Urinary bladder (tissue), 4 donors: ENCODE results near the gene CYB561A3. TPM values are rescaled to one million over a fixed set of nuclear protein-coding genes. Genes with fewer than 3 reads are reported as not detected.

Source experiments
- DNase-seq: peaks from one replicate; pipeline ENCODE4 v3.0.0-alpha.2; 2015; ENCODE audit errors: extremely low spot score
- H3K27ac ChIP-seq: one replicate; pipeline ENCODE4 v1.5.1; 2013; ENCODE audit warnings: low read depth, mild to moderate bottlenecking, moderate library complexity
- H3K36me3 ChIP-seq: one replicate; pipeline ENCODE4 v1.6.1; 2013; ENCODE audit warnings: mild to moderate bottlenecking, moderate library complexity; ENCODE audit not compliant: insufficient read depth
- H3K4me1 ChIP-seq: one replicate; pipeline ENCODE4 v1.6.1; 2013; ENCODE audit warnings: mild to moderate bottlenecking, moderate library complexity; ENCODE audit not compliant: insufficient read depth
- H3K4me3 ChIP-seq: one replicate; pipeline ENCODE4 v1.5.1; 2013; ENCODE audit warnings: low read depth, low read length
- WGBS: extraction: QIAGEN DNeasy Blood & Tissue Kit; methylation state at CpG from one replicate; pipeline ENCODE4 v1.1.7; 2013; 5-methylcytosine and 5-hydroxymethylcytosine counted together
- polyA plus RNA-seq: library from polyadenylated mRNA; stranded (reverse); fragments of 200-250 nt; gene quantifications from one replicate; pipeline ENCODE4 v1.2.3, GENCODE V29; 2013
- total RNA-seq: library from RNA; depleted of rRNA; stranded (reverse); fragments of >200 nt; gene quantifications from one replicate; pipeline ENCODE4 v1.2.3, GENCODE V29; 2014
- donor health status: healthy with polysubstance abuse.
- donor health status: healthy.

Gene CYB561A3
- total and polyA plus RNA-seq, 2 donors, result 19.6 to 34.9 TPM

DNA sequence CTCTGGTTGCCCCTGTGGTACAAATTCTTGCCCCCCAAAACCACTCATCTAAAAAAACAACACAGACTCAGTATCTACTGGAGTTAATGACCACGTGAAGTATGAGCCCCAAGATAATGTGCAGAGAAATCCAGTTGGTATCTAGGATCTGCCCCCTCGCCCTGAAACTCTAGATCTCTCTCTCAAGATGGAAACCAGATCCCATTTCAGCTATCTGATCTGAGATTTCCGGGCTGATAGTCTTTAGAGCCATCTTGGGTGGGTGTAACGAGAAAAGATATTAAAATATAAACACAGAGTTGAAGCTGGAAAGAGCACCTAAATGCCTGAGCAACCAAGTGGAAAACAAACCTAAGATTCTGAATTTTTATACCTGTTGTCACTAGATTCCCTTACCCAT is 52.5 kb downstream of the CYB561A3 start:
- H3K4me1 ChIP-seq, result no peaks in the 10 kb centered on the region
- H3K4me3 ChIP-seq, result no peak overlapping the region
- no peak overlapping the region for H3K27ac ChIP-seq
- H3K36me3 ChIP-seq, result no peaks in the 10 kb centered on the region
- 73% methylated on average over 4 of the region's 4 CpGs for WGBS
- DNase-seq, result no peak

GRCh38 chr11:61307354-61307753 is 54.3 kb downstream of the CYB561A3 start:
- no peaks in the 10 kb centered on the region for H3K4me1 ChIP-seq
- H3K4me3 ChIP-seq, result no peak overlapping the region
- DNase-seq, result no peak
- WGBS, result 67% methylated on average over 1 of the region's 1 CpG
- H3K36me3 ChIP-seq, result peaks cover 4% of the 10 kb centered on the region
- H3K27ac ChIP-seq, result no peak overlapping the region

DNA sequence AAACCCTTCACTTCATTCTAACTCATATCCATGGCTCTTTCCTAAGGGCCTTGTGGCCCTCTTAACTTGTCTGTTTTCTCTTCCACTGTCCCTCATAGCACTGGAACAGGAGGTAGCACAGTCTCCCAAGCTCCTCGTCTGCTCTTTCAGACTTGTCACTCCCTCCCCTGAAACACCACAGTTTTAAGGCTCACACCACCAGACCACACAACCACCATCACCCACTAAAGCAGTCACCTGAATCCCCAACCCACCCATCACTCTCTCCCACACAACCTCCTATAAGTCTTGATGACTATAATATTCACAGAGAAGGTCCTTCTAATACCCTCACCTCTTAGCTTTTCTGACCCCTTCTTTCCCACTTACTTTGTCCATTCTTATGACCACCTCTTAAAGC is 55.5 kb downstream of the CYB561A3 start:
- peaks cover 8% of the 10 kb centered on the region for H3K36me3 ChIP-seq
- DNase-seq, result no peak
- H3K4me3 ChIP-seq, result no peak overlapping the region
- WGBS, result 89% methylated on average over 1 of the region's 1 CpG
- no peaks in the 10 kb centered on the region for H3K4me1 ChIP-seq
- H3K27ac ChIP-seq, result no peak overlapping the region

GRCh38 chr11:61305417-61305816 is 56.3 kb downstream of the CYB561A3 start:
- H3K36me3 ChIP-seq, result peaks cover 8% of the 10 kb centered on the region
- H3K4me3 ChIP-seq, result no peak overlapping the region
- no peaks in the 10 kb centered on the region for H3K4me1 ChIP-seq
- 96% methylated on average over 7 of the region's 7 CpGs for WGBS
- no peak for DNase-seq
- no peak overlapping the region for H3K27ac ChIP-seq

- no peak overlapping the region for H3K27ac ChIP-seq
- 95% methylated on average over 9 of the region's 9 CpGs for WGBS
- no peak overlapping the region for H3K4me3 ChIP-seq
- H3K4me1 ChIP-seq, result no peaks in the 10 kb centered on the region
- no peak for DNase-seq
- peaks cover 14% of the 10 kb centered on the region for H3K36me3 ChIP-seq
These were observed 58.0 kb downstream of the CYB561A3 start for GRCh38 chr11:61303725-61304124.

- H3K36me3 ChIP-seq, result peaks cover 14% of the 10 kb centered on the region
- no peak overlapping the region for H3K4me3 ChIP-seq
- 94% methylated on average over 13 of the region's 13 CpGs for WGBS
- DNase-seq, result no peak
- no peaks in the 10 kb centered on the region for H3K4me1 ChIP-seq
- H3K27ac ChIP-seq, result no peak overlapping the region
These were observed 59.1 kb downstream of the CYB561A3 start for GRCh38 chr11:61302550-61302949.

Other genes with a start within 250 kb of the CYB561A3 start
- 8.6 TPM for gene VPS37C, start 200.5 kb downstream of the CYB561A3 start, total RNA-seq
- 23.5 TPM for gene VPS37C, start 200.5 kb downstream of the CYB561A3 start, polyA plus RNA-seq
- gene PGA3, start 158.4 kb downstream of the CYB561A3 start, total RNA-seq, result 1.3 TPM
- 0.60 TPM for gene PGA3, start 158.4 kb downstream of the CYB561A3 start, polyA plus RNA-seq
- gene PGA4, start 139.5 kb downstream of the CYB561A3 start, total RNA-seq, result 1.2 TPM
- 1.1 TPM for gene PGA4, start 139.5 kb downstream of the CYB561A3 start, polyA plus RNA-seq
- 0.69 TPM for gene PGA5, start 120.7 kb downstream of the CYB561A3 start, total RNA-seq
- 0.38 TPM for gene PGA5, start 120.7 kb downstream of the CYB561A3 start, polyA plus RNA-seq
- 0.63 TPM for gene VWCE, start 66.6 kb downstream of the CYB561A3 start, total RNA-seq
- 0.67 TPM for gene VWCE, start 66.6 kb downstream of the CYB561A3 start, polyA plus RNA-seq
- 136 TPM for gene DDB1, start 28.8 kb downstream of the CYB561A3 start, total RNA-seq
- 109 TPM for gene DDB1, start 28.8 kb downstream of the CYB561A3 start, polyA plus RNA-seq
- 8.3 TPM for gene TKFC, start 28.7 kb downstream of the CYB561A3 start, total RNA-seq
- 27.6 TPM for gene TKFC, start 28.7 kb downstream of the CYB561A3 start, polyA plus RNA-seq
- gene TMEM138, start 492 bp upstream of the CYB561A3 start, total RNA-seq, result 25.5 TPM
- 34.3 TPM for gene TMEM138, start 492 bp upstream of the CYB561A3 start, polyA plus RNA-seq
- 20.5 TPM for gene TMEM216, start 30.7 kb upstream of the CYB561A3 start, total RNA-seq
- gene TMEM216, start 30.7 kb upstream of the CYB561A3 start, polyA plus RNA-seq, result 17.4 TPM
- gene CPSF7, start 68.1 kb upstream of the CYB561A3 start, total RNA-seq, result 32.9 TPM
- 61.1 TPM for gene CPSF7, start 68.1 kb upstream of the CYB561A3 start, polyA plus RNA-seq
- 36.6 TPM for gene SDHAF2, start 68.2 kb upstream of the CYB561A3 start, total RNA-seq
- 40.7 TPM for gene SDHAF2, start 68.2 kb upstream of the CYB561A3 start, polyA plus RNA-seq
- gene LRRC10B, start 146.9 kb upstream of the CYB561A3 start, total RNA-seq, result not detected
- 2.7 TPM for gene LRRC10B, start 146.9 kb upstream of the CYB561A3 start, polyA plus RNA-seq
- gene SYT7, start 219.2 kb upstream of the CYB561A3 start, total RNA-seq, result 1.1 TPM
- 2.6 TPM for gene SYT7, start 219.2 kb upstream of the CYB561A3 start, polyA plus RNA-seq